Thoracic aorta (tissue), 2 donors: ENCODE results near the gene ARHGEF18. TPM values are rescaled to one million over a fixed set of nuclear protein-coding genes. Genes with fewer than 3 reads are reported as not detected.

Source experiments
- ATAC-seq: fragments of 150-250 bp; one replicate; pipeline ENCODE4 v1.8.0; 2017; ENCODE audit warnings: low read depth; ENCODE audit not compliant: insufficient number of reproducible peaks, low FRiP score
- DNase-seq: peaks from one replicate; pipeline ENCODE4 v3.0.0-alpha.2; 2020; ENCODE audit warnings: low spot score
- H3K27ac ChIP-seq, 2 donors: fragments of 200-600 bp; sonication (generic); 1 replicate in 1 of 2; 2 replicates in 1 of 2; pipeline ENCODE4 v1.5.1; 2016; ENCODE audit warnings: mild to moderate bottlenecking in 2 of 2, moderate library complexity in 2 of 2
- H3K27me3 ChIP-seq: fragments of 200-600 bp; sonication (generic); replicated peaks from 2 replicates; pipeline ENCODE4 v1.6.0; 2016; ENCODE audit warnings: mild to moderate bottlenecking; ENCODE audit not compliant: insufficient read depth
- H3K36me3 ChIP-seq: fragments of 200-600 bp; sonication (generic); one replicate; pipeline ENCODE4 v1.5.1; 2016
- H3K4me1 ChIP-seq, 2 donors: fragments of 200-600 bp; sonication (generic); 1 replicate in 1 of 2; 2 replicates in 1 of 2; pipeline versions ENCODE4 v1.5.1 to v1.6.0; 2016; ENCODE audit warnings: low read depth in 2 of 2, mild to moderate bottlenecking in 1 of 2; ENCODE audit not compliant: control insufficient read depth in 1 of 2
- H3K4me3 ChIP-seq: fragments of 200-600 bp; sonication (generic); 2 replicates; pipeline ENCODE4 v1.5.1; 2016; ENCODE audit warnings: mild to moderate bottlenecking
- H3K9me3 ChIP-seq: fragments of 200-600 bp; sonication (generic); 2 replicates; pipeline ENCODE4 v1.5.1; 2016
- CTCF ChIP-seq: fragments of 200-600 bp; sonication (generic); IDR thresholded peaks from one replicate; pipeline ENCODE4 v1.5.1; 2019; ENCODE audit warnings: antibody characterized with exemption
- total RNA-seq, 2 donors: library from RNA; depleted of rRNA; stranded (reverse); fragments of >200 nt; gene quantifications; one replicate each; pipeline versions ENCODE4 v1.1.0 to v1.2.3, GENCODE V29; 2016

Gene ARHGEF18
- total RNA-seq: 10 to 100 TPM; 21.8 to 22.7 TPM

GRCh38 chr19:7348587-7349230 is at the start of gene ARHGEF18:
ARHGEF18 (plus strand) TSS chr19:7348937; CDS start chr19:7362891, 13,954 bp downstream.
- ATAC-seq: no peak

GRCh38 chr19:7301525-7301924 is 47.2 kb upstream of the ARHGEF18 start:
- no peak overlapping the region for H3K27ac ChIP-seq
- ATAC-seq: no peak
- H3K4me3 ChIP-seq: no peak overlapping the region
- no peaks in the 10 kb centered on the region for H3K4me1 ChIP-seq
- TF ChIP-seq CTCF: no peak
- no peaks in the 10 kb centered on the region for H3K27me3 ChIP-seq
- no peaks in the 10 kb centered on the region for H3K36me3 ChIP-seq
- no peaks in the 10 kb centered on the region for H3K9me3 ChIP-seq
- no peak for DNase-seq

More at GRCh38 chr19:7348587-7349230, at the start of gene ARHGEF18:
- H3K27me3 ChIP-seq: no peaks in the 10 kb centered on the region
- peaks cover 6% of the 10 kb centered on the region for H3K9me3 ChIP-seq
- no peak for TF ChIP-seq CTCF
- no peaks in the 10 kb centered on the region for H3K4me1 ChIP-seq
- no peak within 1 kb of the TSS for H3K27ac ChIP-seq
- peak within 1 kb of the TSS; percentile 15 for H3K4me3 ChIP-seq
- DNase-seq: no peak
- H3K36me3 ChIP-seq: no peaks in the 10 kb centered on the region

- no peaks in the 10 kb centered on the region for H3K27me3 ChIP-seq
Observed at GRCh38 chr19:7303470-7303869, 45.3 kb upstream of the ARHGEF18 start.

GRCh38 chr19:7304200-7304599 is 44.5 kb upstream of the ARHGEF18 start:
- no peak for ATAC-seq
- DNase-seq: no peak

More at GRCh38 chr19:7303470-7303869, 45.3 kb upstream of the ARHGEF18 start:
- no peak overlapping the region for H3K4me3 ChIP-seq
- no peaks in the 10 kb centered on the region for H3K9me3 ChIP-seq
- DNase-seq (no peak), ATAC-seq (no peak)
- H3K27ac ChIP-seq: no peak overlapping the region
- H3K4me1 ChIP-seq: no peaks in the 10 kb centered on the region
- no peaks in the 10 kb centered on the region for H3K36me3 ChIP-seq
- TF ChIP-seq CTCF: no peak

More at GRCh38 chr19:7304200-7304599, 44.5 kb upstream of the ARHGEF18 start:
- Histone ChIP-seq H3K27ac (no peak overlapping the region), H3K9me3 (no peaks in the 10 kb centered on the region), H3K36me3 (no peaks in the 10 kb centered on the region), H3K4me1 (no peaks in the 10 kb centered on the region), H3K4me3 (no peak overlapping the region), H3K27me3 (no peaks in the 10 kb centered on the region)
- TF ChIP-seq CTCF: no peak
